NB4 (cell line): Measurements from ENCODE around the gene NBEA.

Experiments used
- DNase-seq: peaks from one replicate; pipeline ENCODE4 v3.0.0; 2010; ENCODE audit warnings: low read depth
- H3K4me3 ChIP-seq: one replicate; pipeline ENCODE4 v1.5.1; 2011; ENCODE audit warnings: mild to moderate bottlenecking, low read depth, low read length, moderate library complexity
- CTCF ChIP-seq: IDR thresholded peaks from one replicate; pipeline ENCODE4 v1.5.1; 2012; ENCODE audit warnings: low read depth, low read length
- MYC ChIP-seq: IDR thresholded peaks from 2 replicates; pipeline ENCODE4 v1.6.1; 2011; ENCODE audit warnings: low read depth, low read length
- POLR2A ChIP-seq: IDR thresholded peaks from 2 replicates; pipeline ENCODE4 v1.6.1; 2011; ENCODE audit warnings: mild to moderate bottlenecking; ENCODE audit not compliant: insufficient read length; ENCODE audit errors: extremely low read depth
- TF ChIP-seq, protein P1 (sequence below): IDR thresholded peaks from 2 replicates; pipeline ENCODE4 v1.6.1; 2011; ENCODE audit warnings: low read depth, low read length

Gene NBEA

GRCh38 chr13:35694031-35694430, 752.0 kb downstream of the NBEA start:
- TF ChIP-seq POLR2A (no peak), CTCF (no peak), MYC (no peak)
- TF ChIP-seq, protein P1, sequence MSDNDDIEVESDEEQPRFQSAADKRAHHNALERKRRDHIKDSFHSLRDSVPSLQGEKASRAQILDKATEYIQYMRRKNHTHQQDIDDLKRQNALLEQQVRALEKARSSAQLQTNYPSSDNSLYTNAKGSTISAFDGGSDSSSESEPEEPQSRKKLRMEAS, result no peak
- DNase-seq, result no peak
- H3K4me3 ChIP-seq, result no peak overlapping the region

DNA sequence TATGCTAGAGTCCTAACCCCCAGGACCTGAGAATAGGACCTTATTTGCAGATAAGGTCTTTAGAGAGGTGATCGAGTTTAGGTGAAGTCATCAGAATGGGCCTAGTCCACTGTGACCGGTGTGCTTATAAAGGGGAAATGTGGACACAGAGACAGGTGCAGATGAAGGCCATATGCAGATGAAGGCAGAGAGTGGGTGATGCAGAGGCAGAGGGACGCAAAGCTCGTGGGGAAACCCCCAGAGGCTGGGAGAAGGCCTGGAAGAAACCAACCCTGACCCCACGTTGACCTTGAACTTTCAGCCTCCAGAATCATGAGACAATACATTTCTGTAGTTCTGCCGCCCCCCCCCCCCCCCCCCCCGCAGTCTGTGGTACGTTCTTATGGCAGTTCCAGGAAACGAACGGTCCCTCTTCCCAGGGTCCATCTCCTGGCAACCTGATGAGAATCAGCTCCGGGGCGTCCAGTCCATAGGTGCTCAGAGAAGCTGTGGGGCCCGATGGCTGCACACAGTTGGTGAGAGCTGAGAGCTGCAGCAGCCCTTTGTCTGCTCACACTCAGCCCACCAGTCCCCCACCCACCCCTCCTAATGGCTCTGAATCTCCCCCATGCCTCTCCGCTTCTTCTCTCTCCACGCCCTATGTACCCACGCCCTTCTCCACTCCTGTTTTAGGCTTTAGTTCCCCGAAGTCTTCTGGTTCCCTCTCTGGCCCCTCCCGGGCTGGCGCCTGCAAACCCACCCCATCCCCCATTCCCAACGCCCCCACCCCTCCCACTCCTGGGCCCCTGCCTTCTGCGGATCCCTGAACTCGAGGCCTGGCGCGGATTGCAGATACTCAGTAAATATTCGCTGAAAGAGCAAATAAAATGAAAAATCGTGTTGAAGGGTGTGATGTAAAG, 752.7 kb downstream of the NBEA start:
- H3K4me3 ChIP-seq, result no peak overlapping the region
- no peak for DNase-seq
- no peak for TF ChIP-seq POLR2A
- TF ChIP-seq CTCF, result no peak
- TF ChIP-seq, protein P1, result no peak
- no peak for TF ChIP-seq MYC

GRCh38 chr13:35695448-35695770, 753.3 kb downstream of the NBEA start:
- no peak overlapping the region for H3K4me3 ChIP-seq
- TF ChIP-seq CTCF, result no peak
- DNase-seq, result no peak

- DNase-seq, result no peak
- no peak overlapping the region for H3K4me3 ChIP-seq
- TF ChIP-seq CTCF, result no peak
- TF ChIP-seq POLR2A, result no peak
- TF ChIP-seq MYC, result no peak
- TF ChIP-seq, protein P1, result no peak
These were observed 755.2 kb downstream of the NBEA start for GRCh38 chr13:35697186-35697730.

DNA sequence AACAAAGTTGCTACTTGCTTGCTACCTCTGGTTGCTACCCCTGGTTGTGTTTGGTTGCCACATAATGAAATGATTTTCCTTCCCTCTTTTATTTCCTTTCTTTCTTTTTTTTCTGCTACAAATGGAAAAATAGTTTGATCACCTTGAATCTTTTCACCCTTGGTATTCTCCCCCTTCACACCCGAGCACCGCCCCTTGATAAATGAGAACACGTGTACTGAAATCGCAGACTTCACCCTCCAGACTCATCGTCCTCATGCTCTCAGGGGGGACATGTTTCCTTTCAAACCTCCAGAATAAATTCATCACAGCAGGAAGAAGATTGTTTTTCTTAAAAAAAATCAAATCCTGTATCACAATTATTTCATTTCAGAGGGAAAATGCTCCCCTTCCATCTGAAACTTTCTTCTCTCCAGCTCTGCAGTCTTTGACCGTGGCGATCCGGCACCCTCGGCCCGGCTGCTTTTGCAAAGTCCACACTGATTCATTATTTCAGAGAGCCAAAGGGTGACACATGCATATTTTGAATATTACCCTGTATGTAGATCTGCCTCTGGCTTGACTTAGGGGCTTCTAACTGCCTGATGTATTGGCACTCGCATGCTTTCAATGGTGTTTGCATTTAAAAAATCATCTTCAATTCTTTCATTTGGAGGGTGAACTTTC, 757.0 kb downstream of the NBEA start:
- H3K4me3 ChIP-seq, result no peak overlapping the region

More for the DNA sequence above, 757.0 kb downstream of the NBEA start:
- no peak for TF ChIP-seq CTCF
- no peak for TF ChIP-seq POLR2A
- no peak for TF ChIP-seq MYC
- TF ChIP-seq, protein P1, result no peak
- no peak for DNase-seq
